Hepatocyte (in vitro differentiated cells): ENCODE results near the gene LIPC.

ENCODE experiments used
- EZH2phosphoT487 ChIP-seq: fragments of 200-600 bp; sonication (generic); IDR thresholded peaks from one replicate; pipeline ENCODE4 v1.6.1; 2018; ENCODE audit warnings: antibody characterized with exemption, mild to moderate bottlenecking, low read depth, moderate library complexity; ENCODE audit not compliant: unreplicated experiment, severe bottlenecking
- TF ChIP-seq, protein P1 (sequence below): fragments of 200-600 bp; sonication (generic); IDR thresholded peaks from 2 replicates; pipeline ENCODE4 v1.5.1; 2016; ENCODE audit warnings: antibody characterized with exemption, mild to moderate bottlenecking; ENCODE audit not compliant: poor library complexity

DNA sequence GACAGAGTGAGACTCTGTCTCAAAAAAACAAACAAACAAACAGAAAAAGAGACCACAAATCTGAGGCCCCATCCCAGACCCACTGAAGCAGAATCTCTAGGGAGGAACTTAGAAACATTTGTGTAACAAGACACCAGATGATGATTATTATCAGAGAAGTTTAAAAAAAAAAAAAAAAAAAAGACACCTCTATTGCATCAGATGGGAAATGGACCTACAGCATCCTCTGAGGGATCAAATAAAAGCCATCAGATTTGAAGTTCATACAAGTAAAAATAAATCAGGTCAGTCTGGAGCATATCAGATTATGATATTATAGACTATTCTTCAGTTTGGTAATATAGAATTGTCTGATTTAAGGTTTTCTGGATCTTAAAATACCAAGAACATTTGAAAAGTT, 21.9 kb upstream of the LIPC start:
- TF ChIP-seq, protein P1, sequence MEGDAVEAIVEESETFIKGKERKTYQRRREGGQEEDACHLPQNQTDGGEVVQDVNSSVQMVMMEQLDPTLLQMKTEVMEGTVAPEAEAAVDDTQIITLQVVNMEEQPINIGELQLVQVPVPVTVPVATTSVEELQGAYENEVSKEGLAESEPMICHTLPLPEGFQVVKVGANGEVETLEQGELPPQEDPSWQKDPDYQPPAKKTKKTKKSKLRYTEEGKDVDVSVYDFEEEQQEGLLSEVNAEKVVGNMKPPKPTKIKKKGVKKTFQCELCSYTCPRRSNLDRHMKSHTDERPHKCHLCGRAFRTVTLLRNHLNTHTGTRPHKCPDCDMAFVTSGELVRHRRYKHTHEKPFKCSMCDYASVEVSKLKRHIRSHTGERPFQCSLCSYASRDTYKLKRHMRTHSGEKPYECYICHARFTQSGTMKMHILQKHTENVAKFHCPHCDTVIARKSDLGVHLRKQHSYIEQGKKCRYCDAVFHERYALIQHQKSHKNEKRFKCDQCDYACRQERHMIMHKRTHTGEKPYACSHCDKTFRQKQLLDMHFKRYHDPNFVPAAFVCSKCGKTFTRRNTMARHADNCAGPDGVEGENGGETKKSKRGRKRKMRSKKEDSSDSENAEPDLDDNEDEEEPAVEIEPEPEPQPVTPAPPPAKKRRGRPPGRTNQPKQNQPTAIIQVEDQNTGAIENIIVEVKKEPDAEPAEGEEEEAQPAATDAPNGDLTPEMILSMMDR: no peak
- no peak for TF ChIP-seq EZH2phosphoT487
